Mesendoderm (in vitro differentiated cells): ENCODE results near the gene EDNRA.

Experiments
- DNase-seq: peaks from one replicate; pipeline ENCODE4 v3.0.0; 2013
- H2AK5ac ChIP-seq: 2 replicates; pipeline ENCODE4 v1.6.1; 2013; ENCODE audit warnings: low read length, inconsistent platforms
- H2BK120ac ChIP-seq: 2 replicates; pipeline ENCODE4 v1.6.1; 2013; ENCODE audit warnings: low read depth, mild to moderate bottlenecking, low read length, moderate library complexity, mixed read lengths
- H2BK15ac ChIP-seq: replicated peaks from 2 replicates; pipeline ENCODE4 v1.6.1; 2013; ENCODE audit warnings: low read depth, mild to moderate bottlenecking, moderate library complexity
- H2BK5ac ChIP-seq: 2 replicates; pipeline ENCODE4 v1.6.1; 2013; ENCODE audit warnings: low read length, inconsistent platforms
- H3K18ac ChIP-seq: 2 replicates; pipeline ENCODE4 v1.6.1; 2013; ENCODE audit warnings: mild to moderate bottlenecking, low read length, mixed read lengths
- H3K23ac ChIP-seq: one replicate; pipeline ENCODE4 v1.6.1; 2013; ENCODE audit warnings: low read length
- H3K27ac ChIP-seq: 2 replicates; pipeline ENCODE4 v1.5.1; 2013; ENCODE audit warnings: low read depth, mild to moderate bottlenecking, inconsistent platforms, low read length, moderate library complexity
- H3K27me3 ChIP-seq: 2 replicates; pipeline ENCODE4 v1.6.1; 2013; ENCODE audit warnings: low read length, control low read depth, mild to moderate bottlenecking, inconsistent platforms; ENCODE audit not compliant: insufficient read depth, poor library complexity
- H3K36me3 ChIP-seq: 2 replicates; pipeline ENCODE4 v1.6.1; 2013; ENCODE audit warnings: low read length, inconsistent platforms; ENCODE audit not compliant: control insufficient read depth, insufficient read depth
- H3K4ac ChIP-seq: one replicate; pipeline ENCODE4 v1.6.1; 2013; ENCODE audit warnings: low read depth, mild to moderate bottlenecking, low read length, moderate library complexity
- H3K4me1 ChIP-seq: 2 replicates; pipeline ENCODE4 v1.6.1; 2013; ENCODE audit warnings: low read depth, low read length, inconsistent platforms; ENCODE audit not compliant: control insufficient read depth
- H3K4me2 ChIP-seq: 2 replicates; pipeline ENCODE4 v1.6.1; 2013; ENCODE audit warnings: low read length
- H3K4me3 ChIP-seq: 2 replicates; pipeline ENCODE4 v1.5.1; 2013; ENCODE audit warnings: mild to moderate bottlenecking, low read length
- H3K56ac ChIP-seq: one replicate; pipeline ENCODE4 v1.6.1; 2013; ENCODE audit warnings: low read length
- H3K79me1 ChIP-seq: 2 replicates; pipeline ENCODE4 v1.6.1; 2013; ENCODE audit warnings: low read length, inconsistent platforms
- H3K79me2 ChIP-seq: 2 replicates; pipeline ENCODE4 v1.6.1; 2013; ENCODE audit warnings: mild to moderate bottlenecking, low read length; ENCODE audit not compliant: control insufficient read depth, insufficient read depth
- H3K9ac ChIP-seq: 2 replicates; pipeline ENCODE4 v1.6.1; 2013; ENCODE audit warnings: low read length, inconsistent platforms
- H4K5ac ChIP-seq: one replicate; pipeline ENCODE4 v1.6.1; 2013; ENCODE audit warnings: low read length
- H4K8ac ChIP-seq: one replicate; pipeline ENCODE4 v1.6.1; 2013; ENCODE audit warnings: low read depth, mild to moderate bottlenecking, control low read depth, low read length, moderate library complexity
- WGBS: extraction: QIAGEN DNeasy Blood & Tissue Kit; methylation state at CpG from one replicate; pipeline ENCODE4 v1.1.7; 2013; ENCODE audit warnings: low lambda C conversion rate, missing lambda C conversion rate; ENCODE audit not compliant: insufficient coverage; ENCODE audit errors: extremely low coverage; 5-methylcytosine and 5-hydroxymethylcytosine counted together

The EDNRA gene

GRCh38 chr4:147488556-147488955 lies 7.7 kb downstream of the EDNRA start:
- Histone ChIP-seq H3K4me3 (no peak overlapping the region), H3K27ac (no peak overlapping the region), H3K56ac (no peak overlapping the region), H4K8ac (no peak overlapping the region), H3K79me2 (no peaks in the 10 kb centered on the region), H3K4me2 (no peak overlapping the region), H2BK15ac (no peak overlapping the region), H2BK120ac (no peak overlapping the region), H3K18ac (no peak overlapping the region), H3K36me3 (no peaks in the 10 kb centered on the region), H2BK5ac (no peak overlapping the region), H2AK5ac (no peak overlapping the region), H3K4me1 (no peaks in the 10 kb centered on the region), H3K27me3 (no peaks in the 10 kb centered on the region), H3K9ac (no peak overlapping the region), H3K79me1 (no peaks in the 10 kb centered on the region), H3K23ac (no peak overlapping the region), H4K5ac (no peak overlapping the region), H3K4ac (no peak overlapping the region)
- WGBS, result no CpG with 5 or more reads among the region's 1 CpG
- no peak for DNase-seq

- no peak overlapping the region for H3K4me3 ChIP-seq
- H2BK15ac ChIP-seq, result no peak overlapping the region
- no peaks in the 10 kb centered on the region for H3K79me2 ChIP-seq
- H3K4me1 ChIP-seq, result no peaks in the 10 kb centered on the region
- no peak for DNase-seq
- no peak overlapping the region for H4K5ac ChIP-seq
- H3K79me1 ChIP-seq, result no peaks in the 10 kb centered on the region
- no peaks in the 10 kb centered on the region for H3K36me3 ChIP-seq
- no peak overlapping the region for H3K23ac ChIP-seq
- no peak overlapping the region for H3K18ac ChIP-seq
- H3K56ac ChIP-seq, result no peak overlapping the region
- H3K27ac ChIP-seq, result no peak overlapping the region
- H3K4me2 ChIP-seq, result no peak overlapping the region
- no peak overlapping the region for H4K8ac ChIP-seq
- no peak overlapping the region for H2BK5ac ChIP-seq
- no peak overlapping the region for H3K4ac ChIP-seq
- no peak overlapping the region for H3K9ac ChIP-seq
- WGBS, result no CpG with 5 or more reads among the region's 2 CpGs
- no peaks in the 10 kb centered on the region for H3K27me3 ChIP-seq
- no peak overlapping the region for H2AK5ac ChIP-seq
- no peak overlapping the region for H2BK120ac ChIP-seq
Measured at GRCh38 chr4:147491086-147491485, 10.2 kb downstream of the EDNRA start.

- Histone ChIP-seq H3K4me1 (no peaks in the 10 kb centered on the region), H4K8ac (no peak overlapping the region), H3K36me3 (no peaks in the 10 kb centered on the region), H4K5ac (no peak overlapping the region), H3K27ac (no peak overlapping the region), H3K79me2 (no peaks in the 10 kb centered on the region), H3K4me3 (no peak overlapping the region), H2BK120ac (no peak overlapping the region), H3K56ac (no peak overlapping the region), H3K27me3 (no peaks in the 10 kb centered on the region), H3K9ac (no peak overlapping the region), H2BK15ac (no peak overlapping the region), H2AK5ac (no peak overlapping the region), H3K23ac (no peak overlapping the region), H3K18ac (no peak overlapping the region), H2BK5ac (no peak overlapping the region), H3K79me1 (no peaks in the 10 kb centered on the region), H3K4me2 (no peak overlapping the region), H3K4ac (no peak overlapping the region)
- DNase-seq, result no peak
- WGBS, result no CpG with 5 or more reads among the region's 2 CpGs
Measured at GRCh38 chr4:147492306-147492705, 11.4 kb downstream of the EDNRA start.

- H2BK15ac ChIP-seq, result no peak overlapping the region
- H3K36me3 ChIP-seq, result no peaks in the 10 kb centered on the region
- no peak overlapping the region for H2BK5ac ChIP-seq
- no peak overlapping the region for H3K23ac ChIP-seq
- H3K9ac ChIP-seq, result no peak overlapping the region
- no peak overlapping the region for H4K5ac ChIP-seq
- H4K8ac ChIP-seq, result no peak overlapping the region
- H3K4me3 ChIP-seq, result no peak overlapping the region
- H3K4me1 ChIP-seq, result no peaks in the 10 kb centered on the region
- H2BK120ac ChIP-seq, result no peak overlapping the region
- no peak overlapping the region for H3K56ac ChIP-seq
- no peaks in the 10 kb centered on the region for H3K79me1 ChIP-seq
- H3K4ac ChIP-seq, result no peak overlapping the region
- H3K4me2 ChIP-seq, result no peak overlapping the region
- H2AK5ac ChIP-seq, result no peak overlapping the region
- H3K18ac ChIP-seq, result no peak overlapping the region
- H3K27ac ChIP-seq, result no peak overlapping the region
- H3K27me3 ChIP-seq, result no peaks in the 10 kb centered on the region
- WGBS, result no CpG with 5 or more reads among the region's 6 CpGs
- DNase-seq, result no peak
- no peaks in the 10 kb centered on the region for H3K79me2 ChIP-seq
Measured at GRCh38 chr4:147492761-147493160, 11.9 kb downstream of the EDNRA start.

- H2BK5ac ChIP-seq, result no peak overlapping the region
- H4K8ac ChIP-seq, result no peak overlapping the region
- no peak overlapping the region for H2BK120ac ChIP-seq
- no peaks in the 10 kb centered on the region for H3K79me1 ChIP-seq
- no peak overlapping the region for H4K5ac ChIP-seq
- DNase-seq, result no peak
- H3K4ac ChIP-seq, result no peak overlapping the region
- no peaks in the 10 kb centered on the region for H3K36me3 ChIP-seq
- no peak overlapping the region for H3K23ac ChIP-seq
- H3K4me1 ChIP-seq, result no peaks in the 10 kb centered on the region
- no peak overlapping the region for H3K27ac ChIP-seq
- H3K27me3 ChIP-seq, result no peaks in the 10 kb centered on the region
- no peak overlapping the region for H3K4me2 ChIP-seq
- WGBS, result no CpG with 5 or more reads among the region's 1 CpG
- no peak overlapping the region for H3K9ac ChIP-seq
- H3K79me2 ChIP-seq, result no peaks in the 10 kb centered on the region
- H2BK15ac ChIP-seq, result no peak overlapping the region
- no peak overlapping the region for H2AK5ac ChIP-seq
- H3K4me3 ChIP-seq, result no peak overlapping the region
- H3K56ac ChIP-seq, result no peak overlapping the region
- H3K18ac ChIP-seq, result no peak overlapping the region
Measured at GRCh38 chr4:147493307-147493706, 12.4 kb downstream of the EDNRA start.

GRCh38 chr4:147494301-147494700 lies 13.4 kb downstream of the EDNRA start:
- Histone ChIP-seq H3K23ac (no peak overlapping the region), H2BK15ac (no peak overlapping the region), H3K9ac (no peak overlapping the region), H4K5ac (no peak overlapping the region), H3K79me1 (no peaks in the 10 kb centered on the region), H3K27me3 (no peaks in the 10 kb centered on the region), H3K4me3 (no peak overlapping the region), H3K4me2 (no peak overlapping the region), H3K79me2 (no peaks in the 10 kb centered on the region), H3K36me3 (no peaks in the 10 kb centered on the region), H3K4me1 (no peaks in the 10 kb centered on the region), H2BK120ac (no peak overlapping the region), H3K18ac (no peak overlapping the region), H3K56ac (no peak overlapping the region), H3K27ac (no peak overlapping the region), H2AK5ac (no peak overlapping the region), H4K8ac (no peak overlapping the region), H2BK5ac (no peak overlapping the region), H3K4ac (no peak overlapping the region)
- no peak for DNase-seq
- WGBS, result no CpG with 5 or more reads among the region's 2 CpGs
